Mucosa of descending colon (tissue), 3 donors: ENCODE results near the gene TTLL1. TPM values are rescaled to one million over a fixed set of nuclear protein-coding genes. Genes with fewer than 3 reads are reported as not detected.

Experiments
- ATAC-seq: fragments of 200-7000 bp; cut with Tn5 transposase; one replicate; pipeline ENCODE4 v1.9.1; 2020; ENCODE audit warnings: mild to moderate bottlenecking, moderate library complexity
- DNase-seq, 3 donors: peaks; one replicate each; pipeline ENCODE4 v3.0.0-alpha.2; 2020
- H3K36me3 ChIP-seq: fragments of 200-600 bp; one replicate; pipeline ENCODE4 v1.8.0; 2021; ENCODE audit warnings: low read depth, mild to moderate bottlenecking
- H3K4me1 ChIP-seq: fragments of 200-600 bp; one replicate; pipeline ENCODE4 v1.8.0; 2021; ENCODE audit warnings: low read depth, mild to moderate bottlenecking
- H3K4me3 ChIP-seq: fragments of 200-600 bp; one replicate; pipeline ENCODE4 v1.8.0; 2021; ENCODE audit warnings: mild to moderate bottlenecking
- H3K9me3 ChIP-seq: fragments of 200-600 bp; one replicate; pipeline ENCODE4 v1.8.0; 2021; ENCODE audit warnings: mild to moderate bottlenecking
- CTCF ChIP-seq: fragments of 200-600 bp; IDR thresholded peaks from one replicate; pipeline ENCODE4 v1.8.0; 2022; ENCODE audit warnings: antibody characterized with exemption, mild to moderate bottlenecking
- intact Hi-C, 2 donors: fragments of 100-400 bp; cut with DNase I in 1 of 2; cut with micrococcal nuclease in 1 of 2; formaldehyde crosslinking; loops; one replicate each; pipeline versions ENCODE4 v1.11.0 to v1.11.1; 2022; cut with DNase I, micrococcal nuclease
- total RNA-seq, 3 donors: library from RNA; stranded (reverse); fragmentation: NEBNext Ultra II Directional in 2 of 3; extraction: Animal tissue kit (Norgen Biotek cat#: 25700) in 2 of 3; gene quantifications; one replicate each; pipeline versions ENCODE4 v1.2.1 to v1.2.4, GENCODE V29; 2021 to 2023
- donor health status: DM: no; HTN: no; CAD: no; lungs with moderate emphysema.
- donor health status: DM: no; HTN: no; CAD: no.
- donor health status: DM: no; HTN: yes; CAD: no.

Gene TTLL1
- total RNA-seq, 3 donors from 2014 or later: 2.0 to 5.7 (median 3.4) TPM

GRCh38 chr22:43088627-43088983 lies 586 bp downstream of the TTLL1 start:
- no peak for DNase-seq
- ATAC-seq: peak; percentile 1
- H3K4me3 ChIP-seq: no peak overlapping the region
- no peak for TF ChIP-seq CTCF
- intact Hi-C loops: no loop called here
- H3K9me3 ChIP-seq: no peaks in the 10 kb centered on the region
- no peaks in the 10 kb centered on the region for H3K36me3 ChIP-seq
- peaks cover 9% of the 10 kb centered on the region for H3K4me1 ChIP-seq

GRCh38 chr22:43085658-43086606 lies 3.3 kb downstream of the TTLL1 start:
- intact Hi-C loops: no loop called here
- Histone ChIP-seq H3K4me1 (peaks cover 9% of the 10 kb centered on the region), H3K36me3 (no peaks in the 10 kb centered on the region), H3K9me3 (no peaks in the 10 kb centered on the region), H3K4me3 (no peak overlapping the region)
- no peak for TF ChIP-seq CTCF
- DNase-seq (peak; percentile 50 to 76 (median 66)), ATAC-seq (peak; percentile 55)

- DNase-seq: no peak
- ATAC-seq: no peak
- H3K9me3 ChIP-seq: no peaks in the 10 kb centered on the region
- H3K36me3 ChIP-seq: no peaks in the 10 kb centered on the region
- intact Hi-C loops: no loop called here
- no peak overlapping the region for H3K4me3 ChIP-seq
- H3K4me1 ChIP-seq: peaks cover 20% of the 10 kb centered on the region
- TF ChIP-seq CTCF: no peak
These were observed 7.2 kb downstream of the TTLL1 start for GRCh38 chr22:43081968-43082367.

DNA sequence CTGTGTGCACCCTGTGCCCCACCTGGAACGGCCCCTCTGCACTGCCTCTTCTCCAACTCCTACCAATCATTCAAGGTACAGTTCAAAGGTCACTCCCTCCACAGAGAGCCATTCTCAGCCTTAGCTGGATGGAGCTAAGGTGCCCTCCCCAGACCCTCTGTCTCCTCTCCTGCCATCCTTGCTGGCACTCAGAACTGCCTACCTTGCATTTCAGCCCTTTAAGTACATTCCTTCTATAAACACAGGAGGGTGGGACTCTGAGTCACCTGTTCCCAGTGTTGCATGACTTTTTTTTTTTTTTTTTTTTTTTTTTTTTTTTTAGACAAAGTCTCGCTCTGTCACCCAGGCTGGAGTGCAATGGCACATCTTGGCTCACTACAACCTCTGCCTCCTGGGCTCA lies 8.6 kb downstream of the TTLL1 start:
- ATAC-seq: peak; percentile 68
- Histone ChIP-seq H3K9me3 (no peaks in the 10 kb centered on the region), H3K4me3 (no peak overlapping the region), H3K36me3 (no peaks in the 10 kb centered on the region), H3K4me1 (peaks cover 15% of the 10 kb centered on the region)
- intact Hi-C loops: no loop called here
- peak in 1 of 3 donors; percentile 55 for DNase-seq
- TF ChIP-seq CTCF: no peak

GRCh38 chr22:43079742-43080141 lies 9.4 kb downstream of the TTLL1 start:
- no peak for TF ChIP-seq CTCF
- intact Hi-C loops: no loop called here
- H3K36me3 ChIP-seq: no peaks in the 10 kb centered on the region
- peaks cover 15% of the 10 kb centered on the region for H3K4me1 ChIP-seq
- no peak for ATAC-seq
- H3K9me3 ChIP-seq: no peaks in the 10 kb centered on the region
- no peak overlapping the region for H3K4me3 ChIP-seq
- DNase-seq: no peak
